GM19099 (cell line): ENCODE results near the gene GTF2H2C.

Source experiments
- POLR2A ChIP-seq: IDR thresholded peaks from 3 replicates; pipeline ENCODE4 v1.6.1; 2011; ENCODE audit warnings: low read depth; ENCODE audit not compliant: insufficient read length; ENCODE audit errors: extremely low read depth

GTF2H2C gene

GRCh38 chr5:69559908-69560330 is at the start of gene GTF2H2C:
Gene GTF2H2C (plus strand): TSS chr5:69560191. CDS start chr5:69565133, 4,942 bp downstream.
- peak; percentile 56 for TF ChIP-seq POLR2A

GRCh38 chr5:69510694-69511093 is 49.3 kb upstream of the GTF2H2C start:
- TF ChIP-seq POLR2A: no peak

DNA sequence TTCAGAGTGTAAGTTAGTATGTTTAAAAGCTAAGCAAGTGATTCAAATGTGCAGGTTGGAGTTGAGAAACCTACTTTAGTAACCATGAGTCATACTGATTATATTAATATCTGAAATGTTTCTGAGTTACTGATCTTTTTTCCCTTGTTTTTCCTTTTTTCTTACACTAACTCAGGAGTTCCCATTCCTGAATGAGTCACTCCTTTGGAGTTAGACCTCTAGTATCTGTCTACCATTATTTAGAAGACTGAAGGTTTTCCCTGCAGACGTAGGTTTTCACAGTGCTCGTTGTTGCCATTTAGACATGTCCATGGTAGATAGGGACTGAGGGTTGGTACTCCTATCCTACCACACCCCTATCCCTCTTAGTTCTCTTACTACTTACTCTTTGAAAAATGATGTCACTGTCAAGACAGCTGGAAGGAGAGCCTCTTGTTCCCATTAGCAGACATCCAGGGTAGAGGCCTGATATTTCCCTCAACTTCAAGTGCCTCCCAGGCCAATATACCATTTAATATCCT is 47.2 kb upstream of the GTF2H2C start:
- no peak for TF ChIP-seq POLR2A

DNA sequence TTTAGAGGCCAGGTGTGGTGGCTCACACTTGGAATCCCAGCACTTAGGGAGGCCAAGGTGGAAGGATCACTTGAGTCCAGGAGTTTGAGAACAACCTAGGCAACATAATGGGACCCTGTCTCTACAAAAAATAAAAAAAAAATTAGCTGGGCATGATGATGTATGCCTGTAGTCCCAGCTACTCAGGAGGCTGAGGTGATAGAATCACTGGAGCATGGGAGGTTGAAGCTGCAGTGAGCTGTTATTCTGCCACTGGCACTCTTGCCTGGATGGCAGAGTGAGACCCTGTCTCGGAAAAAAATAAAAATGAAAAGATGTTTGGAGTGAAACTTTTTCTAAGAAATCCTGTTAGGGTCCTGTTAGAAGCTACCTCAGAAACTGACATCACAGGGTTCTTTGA is 43.2 kb upstream of the GTF2H2C start:
- TF ChIP-seq POLR2A: no peak

DNA sequence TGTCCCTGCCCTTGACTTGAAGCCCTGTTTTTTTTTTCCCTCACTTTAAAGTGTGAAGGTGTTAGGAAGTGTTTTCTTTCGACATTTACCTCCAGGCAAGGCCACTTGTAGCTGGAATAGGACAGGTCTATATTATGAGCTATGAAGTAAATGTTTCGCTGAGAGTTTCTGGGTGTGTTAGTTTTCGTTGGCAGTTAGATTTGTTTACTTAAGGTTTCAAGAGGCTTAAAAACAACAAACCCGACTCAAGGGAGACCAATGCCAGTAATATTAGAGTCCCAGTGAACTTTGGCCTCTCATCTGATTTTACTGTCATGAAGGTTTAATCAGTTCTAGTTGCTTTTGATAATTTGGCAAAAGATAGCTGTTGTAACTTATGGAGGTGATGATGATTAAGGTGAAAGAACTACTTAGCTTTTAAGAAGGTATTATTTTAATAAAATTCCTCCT is 42.2 kb upstream of the GTF2H2C start:
- no peak for TF ChIP-seq POLR2A

DNA sequence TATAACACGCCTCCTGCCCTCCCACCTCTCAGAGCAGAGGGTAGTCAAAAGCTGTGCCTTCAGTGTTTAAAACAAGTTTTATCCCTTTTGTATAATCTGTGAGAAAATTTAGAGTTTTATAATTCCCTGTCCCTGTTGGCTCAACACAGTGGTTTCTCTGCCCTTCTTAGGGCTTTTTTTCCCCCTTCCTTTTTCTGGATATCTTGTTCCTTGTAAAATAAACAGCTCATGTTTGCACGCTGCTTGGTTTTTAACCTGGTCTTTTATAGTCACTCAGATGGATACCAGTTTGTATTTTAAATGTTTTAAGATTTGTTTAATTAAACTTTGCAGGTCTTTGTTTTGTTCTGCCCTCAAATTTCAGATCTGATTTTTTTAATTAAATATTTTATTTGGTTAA is 40.7 kb upstream of the GTF2H2C start:
- TF ChIP-seq POLR2A: no peak

DNA sequence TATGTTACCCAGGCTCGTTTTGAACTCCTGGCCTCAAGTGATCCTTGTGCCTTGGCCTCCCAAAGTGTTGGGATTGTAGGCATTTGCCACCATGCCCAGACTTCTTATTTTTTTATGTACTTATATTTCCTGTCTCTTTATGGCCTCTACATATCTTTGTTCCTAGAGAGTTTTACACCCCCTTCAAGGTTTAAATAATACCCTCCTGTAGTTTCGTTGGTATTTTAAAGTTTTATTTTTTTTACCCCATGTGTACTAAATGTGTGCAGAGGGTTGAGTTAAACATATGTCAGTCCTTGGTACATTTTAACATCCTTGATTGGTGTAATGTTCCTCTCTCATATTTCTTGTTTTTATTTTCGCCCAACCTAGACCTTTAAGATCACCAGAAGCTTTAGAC is 38.0 kb upstream of the GTF2H2C start:
- TF ChIP-seq POLR2A: no peak

- no peak for TF ChIP-seq POLR2A
Measured at GRCh38 chr5:69525490-69525889, 34.5 kb upstream of the GTF2H2C start.

DNA sequence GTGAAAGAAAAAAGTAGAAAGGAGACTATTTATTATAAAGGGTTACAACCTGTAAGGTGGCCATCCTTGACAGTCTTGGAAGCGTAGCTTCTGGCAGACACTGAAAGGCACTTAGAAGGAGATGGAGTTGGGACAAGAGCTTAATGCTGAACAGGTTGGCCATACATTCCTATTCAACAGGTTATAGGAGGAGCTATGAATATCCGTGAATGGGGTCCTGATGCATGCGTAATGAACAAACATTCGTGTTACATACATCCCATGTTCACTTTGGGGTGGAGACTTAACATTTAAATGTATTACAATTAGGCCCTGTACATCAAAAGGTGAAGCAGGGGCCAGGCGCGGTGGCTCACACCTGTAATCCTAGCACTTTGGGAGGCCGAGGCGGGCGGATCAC is 33.3 kb upstream of the GTF2H2C start:
- no peak for TF ChIP-seq POLR2A

DNA sequence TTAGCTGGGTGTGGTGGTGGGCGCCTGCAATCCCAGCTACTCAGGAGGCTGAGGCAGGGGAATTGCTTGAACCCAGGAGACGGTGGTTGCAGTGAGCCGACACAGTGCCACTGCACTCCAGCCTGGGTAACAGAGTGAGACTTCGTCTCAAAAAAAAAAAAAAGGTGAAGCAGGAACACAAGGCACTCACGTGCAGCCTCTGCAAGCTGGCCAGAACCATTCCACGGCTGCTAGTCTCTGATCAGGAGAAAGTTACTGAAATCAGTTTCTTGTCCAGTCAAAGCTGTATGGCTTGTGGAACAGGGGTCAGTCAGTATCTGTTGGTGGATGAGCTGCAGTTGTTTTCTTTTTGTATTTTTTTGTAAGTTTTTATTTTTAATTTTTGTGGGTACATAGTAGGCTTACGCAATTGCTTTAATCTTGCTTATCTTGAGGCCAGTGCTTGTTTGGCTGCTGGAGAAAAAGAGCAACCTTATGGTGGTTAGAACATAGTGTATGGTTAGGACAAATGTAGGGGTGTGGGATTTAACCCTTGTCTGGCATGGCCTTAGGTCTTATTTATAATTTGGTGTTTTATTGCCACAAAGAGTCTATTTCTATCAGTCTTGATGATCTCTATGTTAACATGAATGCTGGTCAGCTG is 32.7 kb upstream of the GTF2H2C start:
- TF ChIP-seq POLR2A: no peak

GRCh38 chr5:69528035-69528434 is 32.0 kb upstream of the GTF2H2C start:
- TF ChIP-seq POLR2A: no peak

GRCh38 chr5:69528609-69529008 is 31.4 kb upstream of the GTF2H2C start:
- no peak for TF ChIP-seq POLR2A

- no peak for TF ChIP-seq POLR2A
Measured at GRCh38 chr5:69530561-69531405, 29.2 kb upstream of the GTF2H2C start.

DNA sequence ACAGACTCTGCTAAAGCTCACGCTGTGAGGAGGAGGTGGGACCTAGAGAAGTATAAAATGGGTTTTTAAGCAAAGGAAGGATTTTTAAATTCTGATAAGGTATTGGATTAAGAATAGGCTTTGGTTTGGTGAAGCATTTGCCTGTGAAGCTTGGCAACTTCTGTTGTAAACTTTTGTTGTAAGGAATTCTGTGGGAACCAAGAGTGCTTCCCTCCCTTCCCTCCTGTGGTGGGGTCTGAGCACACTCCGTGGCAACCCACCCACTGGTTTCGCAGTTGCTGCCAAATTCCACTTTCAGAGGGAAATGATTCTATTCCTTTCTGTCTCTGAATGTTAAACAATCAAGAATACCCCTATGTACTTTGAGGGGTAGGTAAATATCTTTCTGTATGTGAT is 28.6 kb upstream of the GTF2H2C start:
- no peak for TF ChIP-seq POLR2A
